ENCODE data around the gene SLC26A3.

The SLC26A3 gene

DNA sequence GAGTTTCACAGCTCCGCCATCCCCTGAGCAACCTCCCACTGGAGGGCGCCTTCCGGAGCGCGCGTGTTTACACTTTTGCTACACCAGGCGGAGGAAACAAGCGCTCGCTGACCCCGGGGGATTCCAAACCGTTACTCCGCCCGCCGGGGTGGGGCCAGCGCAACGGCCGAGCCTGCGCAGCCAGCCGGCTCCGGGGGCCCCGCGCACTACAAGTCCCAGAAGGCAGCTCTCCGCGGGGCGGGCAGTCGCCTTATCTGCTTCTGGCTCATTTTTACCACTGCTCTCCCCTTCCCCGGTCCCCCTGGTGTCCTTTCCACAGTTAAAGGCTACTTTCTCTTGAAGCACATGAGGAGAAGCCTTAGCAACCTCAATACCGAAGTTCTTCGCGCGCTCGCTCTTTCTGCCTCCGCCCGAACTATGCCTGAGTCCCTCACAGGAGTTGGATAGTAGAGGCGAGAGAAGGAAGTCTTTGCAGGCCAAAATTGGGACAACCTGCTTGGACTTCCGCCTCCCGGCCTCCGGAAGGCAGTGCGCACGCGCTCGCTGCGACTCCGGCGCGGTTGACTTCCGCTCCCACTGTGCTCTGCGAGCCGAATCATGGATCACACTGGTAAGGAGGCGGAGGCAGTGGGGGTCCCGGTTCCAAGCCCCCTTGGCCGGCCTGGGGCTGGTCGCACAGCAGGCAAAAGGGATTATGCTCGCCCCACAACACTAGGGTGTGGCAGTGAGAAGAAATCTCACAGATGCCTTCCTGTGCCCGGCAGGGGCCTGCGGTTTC lies 59.3 kb downstream of the SLC26A3 start, which contains the start of gene CBLL1:
Gene CBLL1 (plus strand): TSS at position 576 of the 778 bp plus-strand sequence. CDS start 22 bp downstream, at position 598.
- DNase-seq: peak; percentile 97

DNA sequence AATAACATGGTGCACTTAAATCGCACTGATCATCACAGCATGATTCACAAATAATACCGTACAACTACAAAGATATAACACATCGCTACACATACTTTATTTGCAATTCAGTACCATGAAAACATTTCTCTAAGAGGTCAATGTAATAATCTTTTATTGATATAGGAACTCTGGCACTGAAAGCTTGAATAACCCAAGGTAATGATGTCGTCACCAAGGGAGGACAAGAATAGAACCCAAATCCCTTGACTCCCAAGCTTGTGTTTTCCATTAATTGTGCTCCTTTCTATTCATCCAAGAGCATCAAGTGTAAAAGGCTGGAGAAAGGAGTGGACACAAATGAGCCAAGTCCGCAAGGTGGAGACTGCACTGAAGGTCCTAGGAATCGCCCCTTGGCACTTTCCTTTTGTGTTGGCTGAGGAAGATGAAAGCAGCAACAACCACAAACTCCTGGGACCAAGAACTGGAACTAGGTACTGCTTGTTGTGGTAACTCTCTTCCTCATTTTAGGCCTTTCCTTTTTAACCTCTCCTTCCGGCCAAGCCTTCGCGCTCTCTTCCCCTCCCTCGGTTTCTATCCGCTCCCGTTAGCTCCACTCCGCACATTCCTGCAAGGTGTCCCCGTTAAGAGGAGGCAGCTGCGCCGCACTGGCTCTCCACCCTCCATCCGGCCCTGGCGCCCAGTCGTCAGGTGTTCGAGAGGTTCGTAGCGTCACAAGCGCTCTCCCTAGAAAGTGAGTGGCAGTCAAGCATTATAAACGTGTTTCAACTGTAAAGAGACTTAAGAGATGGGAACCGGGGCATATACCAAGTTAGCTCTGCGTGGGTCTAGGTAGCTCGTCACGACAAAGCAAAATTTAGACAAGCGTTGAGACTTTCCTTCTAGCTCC lies 60.1 kb downstream of the SLC26A3 start:
- DNase-seq: no peak

DNA sequence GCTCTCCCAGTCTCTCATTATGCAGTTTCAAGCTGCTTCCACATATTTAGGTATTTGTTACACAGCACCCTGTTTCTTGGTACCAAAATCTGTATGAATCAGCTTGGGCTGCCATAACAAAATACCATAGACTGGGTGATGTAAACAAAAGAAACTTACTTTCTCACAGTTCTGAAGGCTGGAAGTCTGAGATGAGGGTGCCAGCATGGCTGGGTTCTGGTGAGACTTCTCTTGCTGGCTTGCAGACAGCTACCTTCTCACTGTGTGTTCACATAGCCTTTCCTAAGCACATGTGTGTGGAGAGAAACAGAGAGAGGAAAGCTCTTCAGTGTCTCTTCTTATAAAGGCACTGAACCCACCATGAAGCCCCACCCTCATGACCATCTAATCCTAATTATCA lies 74.7 kb downstream of the SLC26A3 start:
- DNase-seq: no peak

DNA sequence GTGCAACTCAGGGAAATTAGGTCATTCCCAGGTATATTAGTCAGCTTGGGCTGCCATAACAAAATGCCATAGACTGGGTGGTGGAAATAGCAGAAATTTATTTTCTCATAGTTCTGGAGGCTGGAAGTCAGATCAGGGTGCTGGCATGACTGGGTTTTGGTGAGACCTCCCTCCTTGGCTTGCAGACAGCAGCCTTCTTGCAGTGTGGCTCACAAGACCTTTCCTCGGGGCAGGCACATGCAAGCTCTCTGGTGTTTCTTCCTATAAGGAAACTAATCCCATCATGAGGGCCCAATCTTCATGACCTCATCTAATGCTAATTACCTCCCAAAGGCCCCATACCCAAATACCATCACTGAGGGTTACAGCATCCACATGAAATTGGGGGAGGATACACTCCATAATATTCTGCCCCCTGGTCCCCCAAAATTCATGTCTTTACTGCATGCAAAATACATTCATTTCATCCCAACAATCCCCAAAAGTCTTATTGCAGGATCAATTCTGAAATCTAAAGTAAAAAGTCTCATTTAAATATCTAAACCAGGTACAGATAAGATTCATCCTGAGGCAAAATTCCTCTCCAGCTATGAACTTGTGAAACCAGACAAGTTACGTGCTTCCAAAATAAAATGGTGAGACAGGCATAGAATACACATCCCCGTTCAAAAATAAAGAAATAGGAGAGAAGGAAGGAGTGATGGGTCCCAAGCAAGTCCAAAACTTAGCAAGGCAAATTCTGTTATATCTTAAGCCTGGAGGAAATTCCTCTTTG lies 76.5 kb downstream of the SLC26A3 start:
- DNase-seq: no peak

DNA sequence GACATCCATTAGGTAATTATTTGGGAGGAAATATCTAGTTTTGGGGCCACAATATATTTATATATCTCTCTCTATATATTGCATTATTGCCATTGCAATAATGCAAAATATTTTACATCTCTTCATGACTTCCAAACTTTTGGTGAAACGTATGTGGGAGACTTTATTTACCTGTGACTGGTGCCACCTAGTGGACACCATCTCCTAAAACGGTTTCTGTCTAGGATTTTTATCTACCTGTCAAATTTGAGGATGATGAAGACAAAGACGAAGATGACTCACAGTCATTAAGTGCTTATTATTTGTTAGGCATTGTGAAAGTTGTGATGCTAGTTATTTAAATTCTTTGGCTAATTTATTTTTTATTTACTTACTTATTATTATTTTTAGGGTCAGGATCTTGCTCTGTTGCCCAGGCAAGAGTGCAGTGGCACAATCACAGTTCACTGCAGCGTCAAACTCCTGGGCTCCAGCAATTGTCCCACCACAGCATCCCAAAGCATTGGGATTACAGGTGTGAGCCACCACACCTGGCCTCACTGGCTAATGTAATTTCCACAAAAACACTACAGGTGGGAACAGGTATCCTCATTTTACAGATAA lies 77.8 kb downstream of the SLC26A3 start:
- peak; percentile 37 for DNase-seq

DNA sequence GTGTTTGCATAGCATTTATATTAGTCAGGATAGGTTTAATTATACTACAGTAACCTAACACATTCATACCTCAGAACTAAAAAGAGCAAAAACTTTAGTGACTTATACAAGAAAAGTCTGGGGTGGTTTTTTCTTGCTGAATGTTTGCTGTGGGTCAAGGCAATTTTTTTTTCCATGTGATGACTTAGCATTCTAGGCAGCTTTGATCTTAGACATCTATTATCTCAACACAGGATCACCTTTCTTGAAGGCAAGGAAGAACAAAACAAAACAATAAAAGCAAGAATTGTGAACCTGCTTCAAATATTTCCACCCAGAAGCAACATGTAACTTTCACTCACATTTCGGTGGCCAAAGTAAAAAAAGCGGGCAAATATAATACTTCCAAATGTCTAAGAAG lies 79.8 kb downstream of the SLC26A3 start:
- no peak for DNase-seq

DNA sequence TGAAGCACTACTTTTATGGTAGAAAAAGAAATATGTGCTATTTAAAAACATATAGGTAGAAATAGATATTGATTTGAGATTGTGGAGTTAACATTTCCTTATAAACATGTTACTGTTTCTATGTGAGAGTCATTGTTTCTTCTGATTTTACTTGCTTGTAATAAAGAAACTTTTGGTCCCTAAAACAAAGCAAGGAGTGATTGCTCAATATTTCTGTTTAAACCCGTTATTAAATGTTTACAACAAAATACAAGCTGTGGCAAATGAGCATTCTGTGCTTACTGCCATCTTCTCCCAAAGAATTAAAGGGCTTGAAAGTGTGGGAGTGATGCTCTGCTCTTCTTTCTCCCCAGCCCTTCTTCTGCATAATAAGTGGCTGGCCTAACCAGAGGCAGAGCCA lies 81.7 kb downstream of the SLC26A3 start:
- DNase-seq: no peak

DNA sequence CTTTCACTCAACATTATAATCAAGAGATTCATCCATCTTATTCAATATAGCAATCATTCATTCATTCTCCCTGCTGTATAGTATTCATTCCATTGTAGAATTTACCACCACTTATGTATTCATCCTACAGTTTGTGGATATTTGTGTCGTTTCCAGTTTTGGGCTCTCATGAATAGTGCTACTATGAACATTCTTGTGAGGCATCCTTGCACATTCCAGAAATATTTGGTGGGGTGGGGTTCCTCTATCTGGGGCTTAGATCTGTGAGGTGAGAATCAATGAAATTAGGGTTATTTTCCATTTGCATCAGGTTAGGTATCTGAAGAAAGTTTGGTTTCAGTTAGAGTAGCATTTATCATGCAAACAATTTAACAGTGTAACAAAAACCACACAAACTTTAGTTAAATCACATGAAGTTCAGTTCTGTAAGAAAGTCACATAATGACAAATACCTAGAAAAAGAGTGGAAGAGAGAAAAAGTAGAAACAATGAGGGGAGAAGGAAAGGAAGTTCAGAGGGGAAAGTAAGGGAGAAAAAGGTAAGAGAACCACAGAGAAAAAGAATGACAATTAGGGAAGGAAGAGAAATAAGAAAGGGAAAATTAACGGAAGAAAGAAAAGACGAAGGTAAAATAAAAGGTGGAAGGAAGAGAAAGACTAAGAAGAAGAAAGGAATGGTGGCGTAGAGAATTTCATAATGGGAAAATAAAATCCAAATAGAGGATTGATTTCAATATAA lies 84.4 kb downstream of the SLC26A3 start:
- DNase-seq: no peak

DNA sequence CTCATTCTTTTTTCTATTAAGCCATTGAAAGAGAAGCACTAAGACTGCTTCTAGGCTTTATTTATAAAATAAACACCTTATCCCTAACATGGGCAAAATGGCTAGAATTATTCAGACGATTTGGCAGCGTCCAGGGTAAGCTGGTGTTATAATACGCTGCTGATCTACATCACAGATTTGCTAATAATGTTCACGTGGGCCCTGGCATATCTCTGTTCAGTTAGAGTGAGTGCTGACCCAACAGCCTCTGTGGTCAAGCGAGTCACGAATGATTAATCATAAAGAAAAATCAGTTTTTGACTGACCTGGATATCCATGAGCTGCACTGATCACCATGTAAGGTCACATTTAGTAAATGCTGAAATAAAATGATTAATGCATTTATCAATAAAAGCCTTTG lies 87.5 kb downstream of the SLC26A3 start:
- DNase-seq: no peak

Data from activated CD4-positive, alpha-beta T cell treated with anti-CD3 and anti-CD28 coated beads, Interleukin-2, amount 50 U/mL, for 1 hour (primary cell).